GM19395 (cell line): ENCODE measurements around the gene SMAD1.

Experiments used
- ATAC-seq: cut with Tn5 transposase; IDR thresholded peaks from one replicate; pipeline ENCODE4 v1.9.1; 2021; ENCODE audit warnings: mild to moderate bottlenecking, moderate library complexity; ENCODE audit not compliant: unreplicated experiment

SMAD1 gene

DNA sequence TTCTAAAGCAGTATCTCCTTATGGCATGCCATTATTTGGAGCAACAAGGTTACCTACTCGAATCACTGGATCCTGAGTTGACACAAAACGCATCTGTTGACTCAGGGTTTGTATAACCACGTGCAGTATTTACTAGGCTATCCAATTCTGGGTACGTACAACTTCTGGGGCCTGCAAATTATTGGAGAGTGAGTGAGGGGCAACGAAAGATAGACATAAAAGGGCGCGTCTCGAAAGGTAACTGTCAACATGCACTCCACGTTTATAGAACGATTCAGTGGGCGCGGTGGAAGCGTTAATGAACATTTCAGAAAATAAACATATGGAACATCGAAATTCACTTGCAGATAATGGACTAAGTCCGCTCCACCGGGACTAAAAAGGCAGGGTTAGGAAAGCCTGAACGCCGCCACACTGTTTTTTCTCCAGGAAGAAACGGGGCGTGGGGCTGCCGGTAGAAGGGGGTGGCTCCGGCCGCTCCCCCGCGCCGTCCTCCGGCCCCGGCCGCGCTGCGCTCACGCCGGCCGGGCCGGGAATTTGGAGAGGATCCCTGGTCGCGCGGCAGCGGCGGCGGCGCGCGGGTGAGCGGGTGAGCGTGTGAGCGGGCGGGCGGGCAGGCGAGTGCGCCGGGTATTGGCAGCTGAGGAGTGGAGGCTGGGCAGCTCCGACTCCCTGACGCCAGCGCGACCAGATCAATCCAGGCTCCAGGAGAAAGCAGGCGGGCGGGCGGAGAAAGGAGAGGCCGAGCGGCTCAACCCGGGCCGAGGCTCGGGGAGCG is at the start of gene SMAD1:
Gene SMAD1, plus strand, starts transcription at position 690 of the 778 bp plus-strand sequence. CDS start 32,761 bp downstream, outside the sequence.
- peak; percentile 44 for ATAC-seq

DNA sequence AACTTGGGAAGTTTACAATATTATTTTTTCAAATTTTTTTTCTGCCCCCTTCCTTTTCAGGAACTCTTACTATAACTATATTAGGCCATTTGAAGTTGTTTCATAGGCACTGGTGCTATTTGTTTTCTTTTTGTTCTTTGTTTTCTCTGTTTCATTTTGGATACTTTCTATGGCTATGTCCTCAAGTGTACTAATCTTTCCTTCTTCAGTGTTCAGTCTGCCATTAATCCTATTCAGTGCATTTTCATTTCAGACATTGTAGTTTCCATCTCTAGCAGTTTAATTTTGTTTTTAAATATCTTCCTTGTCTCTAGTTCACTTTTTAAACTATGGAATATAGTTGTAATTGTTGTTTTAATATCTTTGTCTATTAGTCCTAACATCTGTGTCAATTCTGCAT is 48.0 kb upstream of the SMAD1 start:
- no peak for ATAC-seq

GRCh38 chr4:145435646-145436045 is 46.0 kb upstream of the SMAD1 start:
- no peak for ATAC-seq

DNA sequence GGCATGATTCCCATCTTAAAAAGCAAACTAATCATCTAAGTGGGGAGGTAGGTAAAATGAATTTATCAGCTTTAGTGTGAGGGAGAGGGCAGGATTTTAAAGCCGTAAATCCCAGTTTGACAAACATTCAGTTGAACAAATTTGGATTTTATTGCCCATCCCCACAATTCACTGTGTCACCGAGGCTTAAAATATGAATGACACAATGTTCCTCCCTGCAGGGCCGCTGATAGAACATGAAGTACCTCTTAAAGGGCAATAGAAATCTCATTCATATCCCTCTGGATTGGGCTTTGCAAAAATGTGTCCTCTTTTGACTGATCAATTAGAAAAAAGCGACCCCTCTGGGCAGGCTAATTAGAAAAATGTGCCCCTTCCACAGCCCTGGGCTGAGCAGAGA is 45.5 kb upstream of the SMAD1 start:
- ATAC-seq, result no peak

DNA sequence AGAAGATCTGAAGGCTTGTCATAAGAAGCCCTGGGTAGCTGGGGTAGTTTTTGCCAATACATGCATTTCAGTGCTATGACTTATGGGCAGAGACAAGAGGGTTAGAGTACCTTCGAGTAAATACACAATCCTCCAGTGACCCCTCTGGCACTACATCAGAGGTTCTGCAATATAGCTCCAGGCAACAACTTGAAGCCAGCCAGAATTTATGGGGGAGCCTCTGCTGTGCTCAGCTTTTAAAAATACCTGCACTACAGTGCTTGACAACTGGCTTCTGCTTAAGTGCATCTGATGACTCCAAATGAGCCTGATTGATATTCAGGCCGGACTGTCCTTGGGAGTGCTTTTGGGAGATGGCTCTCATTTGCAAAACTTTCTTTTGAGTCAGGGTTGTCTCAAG is 44.9 kb upstream of the SMAD1 start:
- ATAC-seq, result no peak

- ATAC-seq, result no peak
Observed at GRCh38 chr4:145437466-145437865, 44.2 kb upstream of the SMAD1 start.

GRCh38 chr4:145438298-145438697 is 43.4 kb upstream of the SMAD1 start:
- no peak for ATAC-seq

GRCh38 chr4:145440292-145441007 is 41.2 kb upstream of the SMAD1 start:
- ATAC-seq, result no peak

GRCh38 chr4:145446184-145446583 is 35.5 kb upstream of the SMAD1 start:
- peak; percentile 94 for ATAC-seq

- no peak for ATAC-seq
Observed at GRCh38 chr4:145451895-145452294, 29.8 kb upstream of the SMAD1 start.

DNA sequence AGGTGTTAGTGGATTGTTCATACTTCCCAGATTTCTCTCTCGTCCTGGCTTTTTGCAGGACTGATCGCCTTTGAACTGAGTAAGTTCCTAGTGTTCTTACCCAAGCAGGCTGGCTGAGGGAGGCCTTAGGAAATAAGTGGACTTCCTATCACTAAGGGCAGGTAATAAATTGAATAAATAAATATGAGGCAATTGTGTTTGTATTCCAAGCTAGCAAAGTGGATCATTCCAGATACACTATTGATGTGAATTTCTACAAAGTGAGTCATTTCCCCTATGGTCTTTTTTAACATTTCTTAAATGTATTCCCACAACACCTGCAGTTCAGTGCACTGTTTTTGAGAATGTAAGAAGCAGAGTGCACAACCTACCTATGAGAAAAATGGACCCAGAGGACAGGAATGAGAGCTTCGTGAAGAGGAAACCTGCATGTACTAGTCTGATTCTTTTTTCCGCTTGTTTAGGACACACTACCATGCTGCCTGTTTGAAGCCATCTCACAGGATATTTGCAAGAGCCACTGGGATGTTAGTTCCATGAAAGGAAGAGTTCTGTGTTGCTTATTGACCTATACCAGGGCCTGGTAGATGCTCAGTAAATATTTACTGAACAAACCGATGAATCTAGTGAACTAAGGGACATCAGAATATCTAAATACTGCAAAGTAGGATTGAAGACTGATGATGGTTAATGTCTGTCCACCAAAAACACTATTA is 29.0 kb upstream of the SMAD1 start:
- ATAC-seq, result no peak

- no peak for ATAC-seq
Observed at GRCh38 chr4:145453163-145453520, 28.5 kb upstream of the SMAD1 start.

DNA sequence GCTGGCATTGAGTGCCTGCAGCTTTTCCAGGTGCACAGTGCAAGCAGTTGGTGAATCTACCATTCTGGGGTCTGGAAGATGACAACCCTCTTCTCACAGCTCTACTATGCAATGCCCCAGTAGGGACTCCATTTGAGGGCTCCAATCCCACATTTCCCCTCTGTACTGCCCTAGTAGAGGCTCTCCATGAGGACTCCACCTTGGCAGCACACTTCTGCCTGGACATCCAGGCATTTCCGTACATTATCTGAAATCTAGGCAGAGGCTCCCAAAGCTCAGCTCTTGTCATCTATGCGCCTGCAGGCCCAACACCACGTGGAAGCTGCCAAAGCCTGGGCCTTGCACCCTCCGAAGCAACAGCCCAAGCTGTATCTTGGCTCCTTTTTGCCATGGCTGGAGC is 8.4 kb upstream of the SMAD1 start:
- no peak for ATAC-seq

- ATAC-seq, result peak; percentile 36
Observed at GRCh38 chr4:145480257-145480656, 1.4 kb upstream of the SMAD1 start.

DNA sequence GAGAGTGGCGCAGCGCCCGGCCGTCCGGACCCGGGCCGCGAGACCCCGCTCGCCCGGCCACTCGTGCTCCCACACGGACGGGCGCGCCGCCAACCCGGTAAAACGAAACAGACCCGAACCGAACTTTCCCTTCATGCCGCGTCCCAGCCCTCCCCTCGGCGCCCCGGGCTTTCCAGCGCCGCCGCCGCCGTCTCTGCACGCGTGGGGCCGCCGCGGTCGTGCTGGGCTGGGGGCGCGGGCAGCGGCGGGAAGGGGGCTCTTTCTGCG is 222 bp downstream of the SMAD1 start:
- ATAC-seq, result no peak

DNA sequence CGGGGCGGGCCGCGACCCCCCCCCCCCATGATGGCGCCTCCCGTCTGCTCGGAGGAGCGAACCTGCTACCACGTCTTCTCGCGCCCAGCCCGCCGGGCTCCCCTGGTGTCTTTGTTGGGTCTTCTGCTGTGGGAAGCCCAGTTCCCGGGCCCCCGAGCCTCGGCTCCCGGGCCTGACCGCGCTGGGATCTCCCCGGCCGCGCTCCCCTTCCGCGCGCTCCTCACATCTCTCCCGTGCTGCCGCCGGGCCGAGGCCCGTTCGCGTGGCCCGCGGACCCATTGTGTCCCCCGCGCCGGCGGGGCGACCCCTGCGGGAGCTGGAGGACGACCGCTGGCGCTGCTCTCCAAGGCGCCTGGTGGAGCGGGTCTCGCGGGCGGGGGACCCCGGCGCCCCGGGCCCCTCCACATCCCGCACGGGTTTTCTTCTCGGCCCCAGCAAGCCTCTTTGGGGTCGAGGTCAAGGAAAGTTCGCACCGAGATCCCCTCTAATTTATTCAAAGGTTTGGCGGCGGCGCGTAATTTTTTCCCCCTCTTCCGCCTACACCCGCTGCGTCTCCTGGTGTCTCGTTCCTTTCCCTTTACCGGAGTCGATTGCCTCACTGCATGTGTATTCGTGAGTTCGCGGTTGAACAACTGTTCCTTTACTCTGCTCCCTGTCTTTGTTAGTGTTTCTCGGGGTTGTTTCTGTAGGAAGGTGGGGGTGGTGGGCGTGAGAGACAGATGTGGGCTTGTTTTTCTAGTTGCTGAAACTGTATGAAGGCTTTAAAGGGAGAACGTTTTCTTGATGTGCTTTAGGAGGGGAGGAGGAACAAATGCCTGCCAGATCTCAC is 770 bp downstream of the SMAD1 start:
- ATAC-seq, result peak; percentile 37

GRCh38 chr4:145483514-145483913 is 1.9 kb downstream of the SMAD1 start:
- no peak for ATAC-seq

DNA sequence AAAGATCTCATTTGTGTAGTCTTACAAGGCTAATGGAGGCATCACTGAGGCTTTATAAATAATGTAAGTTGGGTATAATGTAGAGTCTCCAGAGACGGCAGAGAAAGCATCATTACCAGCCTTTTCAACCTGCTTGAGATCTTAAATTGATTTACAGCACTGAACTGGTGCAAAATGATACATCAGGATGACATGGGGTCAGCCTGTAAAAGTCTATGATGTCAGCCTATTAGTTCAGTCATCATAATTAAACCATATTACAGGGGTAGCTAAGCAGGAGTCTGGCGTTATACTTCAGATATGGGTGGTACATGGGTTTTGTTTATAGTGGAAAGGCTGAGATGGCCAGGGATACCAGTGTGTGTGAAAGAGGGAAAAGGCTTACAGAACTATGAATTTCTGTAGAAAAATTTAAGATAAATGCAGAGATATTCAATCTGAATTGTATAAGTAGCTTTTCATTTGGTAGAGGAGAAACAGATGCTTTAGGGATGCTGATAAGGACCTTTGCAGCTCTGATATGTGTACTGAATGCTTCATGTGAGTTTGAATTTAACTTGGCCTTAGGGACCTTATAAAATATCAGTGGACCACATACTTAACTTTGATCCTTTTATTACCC is 2.7 kb downstream of the SMAD1 start:
- ATAC-seq, result no peak

DNA sequence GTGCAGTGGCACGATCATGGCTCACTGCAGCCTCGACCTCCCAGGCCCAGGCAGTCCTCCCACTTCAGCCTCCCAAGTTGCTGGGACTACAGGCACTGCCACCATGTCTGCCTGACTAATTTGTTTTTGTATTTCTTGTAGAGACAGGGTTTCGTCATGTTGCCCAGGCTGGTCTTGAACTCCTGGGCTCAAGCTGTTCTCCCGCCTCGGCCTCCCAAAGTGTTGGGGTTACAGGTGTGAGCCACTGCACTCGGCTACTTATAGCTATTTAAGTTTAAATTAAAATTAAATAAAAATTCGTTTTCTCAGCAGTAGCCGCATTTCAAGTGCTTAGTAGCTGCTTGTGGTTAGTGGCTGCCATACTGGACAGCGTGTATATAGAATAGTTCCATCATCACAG is 3.5 kb downstream of the SMAD1 start:
- no peak for ATAC-seq

- ATAC-seq, result no peak
Observed at GRCh38 chr4:145486603-145487002, 5.0 kb downstream of the SMAD1 start.

DNA sequence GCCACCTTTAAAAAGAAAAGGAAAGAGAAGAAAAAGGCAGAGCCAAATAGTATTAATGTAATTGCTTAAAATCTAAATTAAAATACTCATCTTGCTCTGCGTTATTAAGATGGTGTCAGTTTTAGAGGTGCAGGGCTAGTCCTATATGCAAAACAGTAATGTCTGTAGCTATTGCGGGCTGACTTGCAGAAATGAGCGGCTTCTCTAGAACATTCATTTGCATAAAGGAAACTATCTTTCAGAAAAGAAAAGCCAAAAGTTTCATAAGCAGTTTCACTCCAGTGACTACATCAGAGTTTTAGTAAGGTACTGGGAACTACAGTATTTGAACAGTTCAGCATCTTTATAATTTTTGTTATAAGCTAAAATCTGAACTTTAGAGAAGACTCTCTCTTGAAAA is 6.0 kb downstream of the SMAD1 start:
- peak; percentile 93 for ATAC-seq
